ENCODE measurements around the gene AADACL2.

Gene AADACL2

DNA sequence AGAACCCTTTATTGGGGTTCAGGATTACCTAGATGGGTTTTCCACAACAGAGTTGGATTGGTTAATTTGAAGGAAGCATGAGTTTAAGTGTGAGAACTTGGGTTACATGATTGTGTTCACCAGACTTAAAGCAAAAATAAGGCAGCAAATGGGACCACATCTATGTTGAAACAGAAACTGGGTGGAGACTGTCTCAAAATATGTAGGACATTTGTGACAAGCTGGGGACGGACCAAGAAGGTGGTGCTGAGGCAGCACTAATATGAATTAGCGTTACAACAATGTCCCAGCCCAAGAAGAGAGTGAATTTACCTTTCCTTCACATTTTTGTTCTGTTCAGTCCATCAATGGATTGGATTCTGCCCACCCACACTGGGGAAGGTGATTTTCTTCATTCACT lies 866 bp upstream of the AADACL2 start:
- no peak overlapping the region for H3K27ac ChIP-seq

DNA sequence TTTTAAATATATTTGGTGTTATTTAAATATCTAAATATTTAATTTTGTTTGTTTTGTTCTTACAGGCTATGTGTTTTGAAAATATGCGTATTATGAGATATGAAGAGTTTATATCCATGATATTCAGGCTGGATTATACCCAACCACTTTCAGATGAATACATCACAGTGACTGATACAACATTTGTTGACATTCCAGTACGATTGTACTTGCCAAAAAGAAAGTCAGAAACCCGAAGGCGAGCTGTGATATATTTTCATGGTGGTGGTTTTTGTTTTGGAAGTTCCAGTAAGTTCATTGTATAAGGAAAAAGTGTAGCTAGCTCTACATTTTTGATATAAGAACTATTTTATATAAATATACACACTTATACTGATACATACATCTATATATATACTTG lies 6.9 kb downstream of the AADACL2 start:
- no peak for DNase-seq (ENCODE audit: low spot score)
- TF ChIP-seq, protein P1, sequence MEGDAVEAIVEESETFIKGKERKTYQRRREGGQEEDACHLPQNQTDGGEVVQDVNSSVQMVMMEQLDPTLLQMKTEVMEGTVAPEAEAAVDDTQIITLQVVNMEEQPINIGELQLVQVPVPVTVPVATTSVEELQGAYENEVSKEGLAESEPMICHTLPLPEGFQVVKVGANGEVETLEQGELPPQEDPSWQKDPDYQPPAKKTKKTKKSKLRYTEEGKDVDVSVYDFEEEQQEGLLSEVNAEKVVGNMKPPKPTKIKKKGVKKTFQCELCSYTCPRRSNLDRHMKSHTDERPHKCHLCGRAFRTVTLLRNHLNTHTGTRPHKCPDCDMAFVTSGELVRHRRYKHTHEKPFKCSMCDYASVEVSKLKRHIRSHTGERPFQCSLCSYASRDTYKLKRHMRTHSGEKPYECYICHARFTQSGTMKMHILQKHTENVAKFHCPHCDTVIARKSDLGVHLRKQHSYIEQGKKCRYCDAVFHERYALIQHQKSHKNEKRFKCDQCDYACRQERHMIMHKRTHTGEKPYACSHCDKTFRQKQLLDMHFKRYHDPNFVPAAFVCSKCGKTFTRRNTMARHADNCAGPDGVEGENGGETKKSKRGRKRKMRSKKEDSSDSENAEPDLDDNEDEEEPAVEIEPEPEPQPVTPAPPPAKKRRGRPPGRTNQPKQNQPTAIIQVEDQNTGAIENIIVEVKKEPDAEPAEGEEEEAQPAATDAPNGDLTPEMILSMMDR (IDR thresholded peaks at IDR 0.05) = no peak
- Histone ChIP-seq H3K27ac (no peak overlapping the region), H3K4me3 (no peak overlapping the region)

More for the DNA sequence above, 866 bp upstream of the AADACL2 start:
- TF ChIP-seq, protein P1 (IDR thresholded peaks at IDR 0.05) = no peak
- H3K4me3 ChIP-seq = no peak overlapping the region
- no peak for DNase-seq (ENCODE audit: low spot score)

DNA sequence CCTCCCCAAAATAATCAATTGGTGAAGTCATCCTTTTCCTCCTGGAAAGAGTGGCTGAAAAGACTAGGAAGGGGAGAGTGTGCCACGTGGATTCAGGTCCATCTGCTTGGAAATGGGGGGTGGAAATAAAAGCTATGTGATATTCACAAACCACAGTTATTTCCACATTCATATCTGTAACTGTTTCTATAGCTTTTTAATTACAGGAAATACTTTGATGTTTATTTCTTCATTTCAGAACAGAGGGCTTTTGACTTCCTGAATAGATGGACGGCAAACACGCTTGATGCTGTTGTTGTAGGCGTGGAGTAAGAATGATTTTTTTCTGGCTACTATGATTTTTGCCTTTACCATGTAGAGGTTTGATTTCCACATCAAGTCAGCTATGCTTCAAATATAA lies 10.1 kb downstream of the AADACL2 start:
- Histone ChIP-seq H3K27ac (no peak overlapping the region), H3K4me3 (no peak overlapping the region)
- TF ChIP-seq, protein P1 (IDR thresholded peaks at IDR 0.05) = no peak
- no peak for DNase-seq (ENCODE audit: low spot score)

DNA sequence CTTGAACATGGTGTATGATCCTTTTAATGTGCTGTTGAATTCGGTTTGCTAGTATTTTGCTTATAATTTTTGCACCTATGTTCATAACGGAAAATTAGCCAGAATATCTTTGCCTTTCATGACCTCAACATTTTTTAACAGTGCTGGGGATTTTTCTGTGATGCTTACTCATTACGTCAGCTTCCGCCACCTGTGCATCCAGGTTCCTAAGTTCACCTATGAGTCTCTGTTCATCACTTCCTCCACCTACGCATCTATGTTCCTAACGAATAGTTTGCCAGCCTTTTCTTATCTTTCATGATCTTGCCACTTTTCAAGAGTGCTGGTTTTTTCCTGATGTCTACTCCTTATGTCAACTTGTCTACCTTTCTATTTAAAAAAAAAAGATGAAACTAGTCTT lies 16.5 kb downstream of the AADACL2 start:
- Histone ChIP-seq H3K27ac (no peak overlapping the region), H3K4me3 (no peak overlapping the region)
- TF ChIP-seq, protein P1 (IDR thresholded peaks at IDR 0.05) = no peak
- no peak for DNase-seq (ENCODE audit: low spot score)

DNA sequence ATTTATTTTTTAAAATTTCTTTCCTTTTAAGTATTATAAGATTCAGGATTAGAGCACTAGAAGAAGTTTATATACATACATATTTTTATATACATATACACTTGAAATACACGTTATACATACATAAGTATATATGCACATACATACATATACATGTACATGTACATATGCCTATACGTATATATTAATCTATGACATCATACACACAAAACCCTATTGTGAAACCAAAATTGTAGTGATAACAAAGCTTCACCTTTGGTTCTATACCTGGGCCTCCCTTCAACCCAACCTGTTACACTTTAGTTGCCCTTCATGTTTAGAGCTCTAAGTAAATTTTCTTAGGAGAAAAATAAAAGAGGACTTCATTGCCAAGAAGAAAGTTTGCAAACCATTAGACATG lies 17.0 kb downstream of the AADACL2 start:
- DNase-seq (ENCODE audit: low spot score) = no peak
- no peak overlapping the region for H3K27ac ChIP-seq
- TF ChIP-seq, protein P1 (IDR thresholded peaks at IDR 0.05) = no peak
- no peak overlapping the region for H3K4me3 ChIP-seq

DNA sequence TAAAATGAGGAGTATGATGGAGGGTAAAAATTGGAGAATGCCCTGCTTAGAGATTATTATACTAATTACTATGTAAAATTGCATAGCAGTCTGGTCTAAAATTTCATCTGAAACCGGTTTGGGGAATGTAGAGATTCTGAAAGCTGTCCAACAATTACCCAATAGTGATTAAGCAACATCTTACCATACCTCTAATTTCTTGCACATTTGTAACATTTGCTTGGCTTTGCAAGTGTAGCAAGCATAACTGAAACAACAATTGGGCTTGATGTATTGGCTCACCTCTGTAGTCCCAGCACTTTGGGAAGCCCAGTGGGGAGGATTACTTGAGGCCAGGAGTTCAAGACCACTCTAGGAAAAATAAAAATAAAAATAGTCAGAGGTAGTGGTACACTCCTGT lies 17.4 kb downstream of the AADACL2 start:
- Histone ChIP-seq H3K27ac (no peak overlapping the region), H3K4me3 (no peak overlapping the region)
- TF ChIP-seq, protein P1 (IDR thresholded peaks at IDR 0.05) = no peak
- no peak for DNase-seq (ENCODE audit: low spot score)

DNA sequence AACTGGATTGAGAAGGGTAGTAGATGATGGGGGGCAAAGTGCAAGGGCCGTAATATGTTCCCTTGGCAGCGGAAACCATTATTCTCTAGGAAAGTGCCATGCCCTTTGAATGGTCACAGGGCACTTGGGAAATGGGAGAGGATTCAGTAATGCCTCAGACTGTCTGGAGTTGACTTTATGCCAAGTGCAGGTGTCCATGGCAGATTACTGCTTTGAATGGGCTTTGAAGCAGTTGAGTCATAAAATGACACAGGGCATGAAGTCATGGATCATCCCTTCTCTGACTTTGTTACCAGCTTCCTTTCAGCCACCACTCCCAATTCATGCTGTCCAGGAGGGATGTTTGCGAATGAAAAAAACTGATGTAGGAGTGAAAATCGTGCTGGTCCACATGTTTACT lies 20.1 kb downstream of the AADACL2 start:
- no peak for DNase-seq (ENCODE audit: low spot score)
- Histone ChIP-seq H3K4me3 (no peak overlapping the region), H3K27ac (no peak overlapping the region)
- TF ChIP-seq, protein P1 (IDR thresholded peaks at IDR 0.05) = no peak
